ENCODE measurements around the gene PAQR7.
A peak's percentile ranks its signal among the peaks of the same experiment; 100 is the strongest.

PAQR7 gene

GRCh38 chr1:25888426-25888987 lies 13.0 kb upstream of the PAQR7 start:
- no peaks in the 10 kb centered on the region for H3K36me3 ChIP-seq (ENCODE audit: insufficient read depth, low read length)
- peaks cover 28% of the 10 kb centered on the region for H3K4me1 ChIP-seq (ENCODE audit: insufficient read depth, low read length)
- no peak overlapping the region for H3K27ac ChIP-seq (ENCODE audit: low read depth, low read length)
- no peak overlapping the region for H3K4me3 ChIP-seq (ENCODE audit: low read length)
- no peaks in the 10 kb centered on the region for H3K9me3 ChIP-seq (ENCODE audit: insufficient read depth, low read depth, low read length)
- WGBS = 93% methylated on average over 7 of the region's 7 CpGs
- H3K27me3 ChIP-seq (ENCODE audit: insufficient read depth, low read length) = no peaks in the 10 kb centered on the region
- H3K9ac ChIP-seq (ENCODE audit: low read depth, low read length) = no peak overlapping the region

GRCh38 chr1:25885602-25886001 lies 10.1 kb upstream of the PAQR7 start:
- WGBS = 81% methylated on average over 1 of the region's 1 CpG

GRCh38 chr1:25881266-25881665 lies 5.8 kb upstream of the PAQR7 start:
- H3K9me3 ChIP-seq (ENCODE audit: insufficient read depth, low read depth, low read length) = no peaks in the 10 kb centered on the region
- peaks cover 13% of the 10 kb centered on the region for H3K27me3 ChIP-seq (ENCODE audit: insufficient read depth, low read length)
- H3K4me1 ChIP-seq (ENCODE audit: insufficient read depth, low read length) = peaks cover 4% of the 10 kb centered on the region; the same call in 1 of the 2 replicates
- 93% methylated on average over 11 of the region's 11 CpGs for WGBS
- H3K4me3 ChIP-seq (ENCODE audit: low read length) = no peak overlapping the region
- no peak overlapping the region for H3K27ac ChIP-seq (ENCODE audit: low read depth, low read length)
- no peak overlapping the region for H3K9ac ChIP-seq (ENCODE audit: low read depth, low read length)
- no peaks in the 10 kb centered on the region for H3K36me3 ChIP-seq (ENCODE audit: insufficient read depth, low read length)

More at GRCh38 chr1:25885602-25886001, 10.1 kb upstream of the PAQR7 start:
- H3K9me3 ChIP-seq (ENCODE audit: insufficient read depth, low read depth, low read length) = no peaks in the 10 kb centered on the region
- H3K27ac ChIP-seq (ENCODE audit: low read depth, low read length) = no peak overlapping the region
- no peaks in the 10 kb centered on the region for H3K27me3 ChIP-seq (ENCODE audit: insufficient read depth, low read length)
- H3K4me3 ChIP-seq (ENCODE audit: low read length) = no peak overlapping the region
- H3K36me3 ChIP-seq (ENCODE audit: insufficient read depth, low read length) = no peaks in the 10 kb centered on the region
- peaks cover 5% of the 10 kb centered on the region; the same call in 1 of the 2 replicates for H3K4me1 ChIP-seq (ENCODE audit: insufficient read depth, low read length)
- H3K9ac ChIP-seq (ENCODE audit: low read depth, low read length) = no peak overlapping the region

GRCh38 chr1:25880518-25880917 lies 5.0 kb upstream of the PAQR7 start:
- Histone ChIP-seq H3K4me1 (ENCODE audit: insufficient read depth, low read length) (peaks cover 8% of the 10 kb centered on the region; the same call in 1 of the 2 replicates), H3K36me3 (ENCODE audit: insufficient read depth, low read length) (no peaks in the 10 kb centered on the region), H3K4me3 (ENCODE audit: low read length) (no peak overlapping the region), H3K9ac (ENCODE audit: low read depth, low read length) (no peak overlapping the region), H3K9me3 (ENCODE audit: insufficient read depth, low read depth, low read length) (no peaks in the 10 kb centered on the region), H3K27me3 (ENCODE audit: insufficient read depth, low read length) (peaks cover 18% of the 10 kb centered on the region), H3K27ac (ENCODE audit: low read depth, low read length) (no peak overlapping the region)
- 92% methylated on average over 5 of the region's 5 CpGs for WGBS

GRCh38 chr1:25879675-25880074 lies 4.2 kb upstream of the PAQR7 start:
- Histone ChIP-seq H3K9ac (ENCODE audit: low read depth, low read length) (no peak overlapping the region), H3K27me3 (ENCODE audit: insufficient read depth, low read length) (peaks cover 19% of the 10 kb centered on the region), H3K4me3 (ENCODE audit: low read length) (no peak overlapping the region), H3K4me1 (ENCODE audit: insufficient read depth, low read length) (peaks cover 10% of the 10 kb centered on the region; the same call in 1 of the 2 replicates), H3K9me3 (ENCODE audit: insufficient read depth, low read depth, low read length) (no peaks in the 10 kb centered on the region), H3K27ac (ENCODE audit: low read depth, low read length) (no peak overlapping the region), H3K36me3 (ENCODE audit: insufficient read depth, low read length) (no peaks in the 10 kb centered on the region)
- WGBS = 86% methylated on average over 2 of the region's 2 CpGs

- peaks cover 15% of the 10 kb centered on the region; the same call in 1 of the 2 replicates for H3K4me1 ChIP-seq (ENCODE audit: insufficient read depth, low read length)
- no peak overlapping the region for H3K9ac ChIP-seq (ENCODE audit: low read depth, low read length)
- H3K4me3 ChIP-seq (ENCODE audit: low read length) = no peak overlapping the region
- whole genome bisulfite sequencing = 94% methylated on average over 5 of the region's 5 CpGs
- H3K9me3 ChIP-seq (ENCODE audit: insufficient read depth, low read depth, low read length) = no peaks in the 10 kb centered on the region
- H3K36me3 ChIP-seq (ENCODE audit: insufficient read depth, low read length) = no peaks in the 10 kb centered on the region
- H3K27me3 ChIP-seq (ENCODE audit: insufficient read depth, low read length) = peaks cover 23% of the 10 kb centered on the region
- H3K27ac ChIP-seq (ENCODE audit: low read depth, low read length) = no peak overlapping the region
These were observed 3.2 kb upstream of the PAQR7 start for GRCh38 chr1:25878690-25879089.

- peaks cover 23% of the 10 kb centered on the region for H3K27me3 ChIP-seq (ENCODE audit: insufficient read depth, low read length)
- no peaks in the 10 kb centered on the region for H3K36me3 ChIP-seq (ENCODE audit: insufficient read depth, low read length)
- no peak overlapping the region for H3K27ac ChIP-seq (ENCODE audit: low read depth, low read length)
- H3K9ac ChIP-seq (ENCODE audit: low read depth, low read length) = no peak overlapping the region
- H3K4me1 ChIP-seq (ENCODE audit: insufficient read depth, low read length) = peaks cover 15% of the 10 kb centered on the region; the same call in 1 of the 2 replicates
- 90% methylated on average over 2 of the region's 2 CpGs for WGBS
- H3K9me3 ChIP-seq (ENCODE audit: insufficient read depth, low read depth, low read length) = no peaks in the 10 kb centered on the region
- no peak overlapping the region for H3K4me3 ChIP-seq (ENCODE audit: low read length)
These were observed 1.6 kb upstream of the PAQR7 start for GRCh38 chr1:25877155-25877554.

- Histone ChIP-seq H3K9ac (ENCODE audit: low read depth, low read length) (no peak overlapping the region), H3K27me3 (ENCODE audit: insufficient read depth, low read length) (peaks cover 23% of the 10 kb centered on the region), H3K4me3 (ENCODE audit: low read length) (no peak overlapping the region), H3K9me3 (ENCODE audit: insufficient read depth, low read depth, low read length) (no peaks in the 10 kb centered on the region), H3K36me3 (ENCODE audit: insufficient read depth, low read length) (no peaks in the 10 kb centered on the region), H3K4me1 (ENCODE audit: insufficient read depth, low read length) (peaks cover 15% of the 10 kb centered on the region), H3K27ac (ENCODE audit: low read depth, low read length) (no peak overlapping the region)
- 100% methylated on average over 1 of the region's 2 CpGs for WGBS
These were observed 1.2 kb upstream of the PAQR7 start for GRCh38 chr1:25876693-25877077.

GRCh38 chr1:25875856-25876692 lies 566 bp upstream of the PAQR7 start:
- H3K4me1 ChIP-seq (ENCODE audit: insufficient read depth, low read length) = peaks cover 15% of the 10 kb centered on the region

GRCh38 chr1:25874635-25875153 lies 814 bp downstream of the PAQR7 start:
- H3K27ac ChIP-seq (ENCODE audit: low read depth, low read length) = no peak overlapping the region
- H3K27me3 ChIP-seq (ENCODE audit: insufficient read depth, low read length) = peaks cover 23% of the 10 kb centered on the region
- WGBS = 46% methylated on average over 8 of the region's 8 CpGs
- peak overlapping the region; percentile 2; the same call in 1 of the 2 replicates for H3K9ac ChIP-seq (ENCODE audit: low read depth, low read length)
- H3K4me1 ChIP-seq (ENCODE audit: insufficient read depth, low read length) = peaks cover 15% of the 10 kb centered on the region
- H3K4me3 ChIP-seq (ENCODE audit: low read length) = peak overlapping the region; percentile 56
- H3K36me3 ChIP-seq (ENCODE audit: insufficient read depth, low read length) = no peaks in the 10 kb centered on the region
- no peaks in the 10 kb centered on the region for H3K9me3 ChIP-seq (ENCODE audit: insufficient read depth, low read depth, low read length)

More at GRCh38 chr1:25875856-25876692, 566 bp upstream of the PAQR7 start:
- WGBS = 9% methylated on average over 32 of the region's 32 CpGs
- H3K9me3 ChIP-seq (ENCODE audit: insufficient read depth, low read depth, low read length) = no peaks in the 10 kb centered on the region
- peak overlapping the region; percentile 56 for H3K4me3 ChIP-seq (ENCODE audit: low read length)
- peaks cover 23% of the 10 kb centered on the region for H3K27me3 ChIP-seq (ENCODE audit: insufficient read depth, low read length)
- H3K36me3 ChIP-seq (ENCODE audit: insufficient read depth, low read length) = no peaks in the 10 kb centered on the region
- peak overlapping the region; percentile 58 for H3K9ac ChIP-seq (ENCODE audit: low read depth, low read length)
- peak overlapping the region; percentile 75; the same call in 1 of the 2 replicates for H3K27ac ChIP-seq (ENCODE audit: low read depth, low read length)

- Histone ChIP-seq H3K4me1 (ENCODE audit: insufficient read depth, low read length) (peaks cover 15% of the 10 kb centered on the region), H3K27ac (ENCODE audit: low read depth, low read length) (no peak overlapping the region), H3K27me3 (ENCODE audit: insufficient read depth, low read length) (peaks cover 23% of the 10 kb centered on the region), H3K36me3 (ENCODE audit: insufficient read depth, low read length) (no peaks in the 10 kb centered on the region), H3K9me3 (ENCODE audit: insufficient read depth, low read depth, low read length) (no peaks in the 10 kb centered on the region), H3K9ac (ENCODE audit: low read depth, low read length) (no peak overlapping the region), H3K4me3 (ENCODE audit: low read length) (no peak overlapping the region)
- WGBS = 88% methylated on average over 3 of the region's 3 CpGs
These were observed 1.3 kb downstream of the PAQR7 start for GRCh38 chr1:25874209-25874608.

Measured in HUES64 (cell line).